Measurements from ENCODE around the gene HDLBP.
"Not testable (repeated sequence)": the region's sequence is repeated elsewhere in the genome, so short reads cannot be mapped to it uniquely, and the experiment has no call there.

Gene HDLBP

DNA sequence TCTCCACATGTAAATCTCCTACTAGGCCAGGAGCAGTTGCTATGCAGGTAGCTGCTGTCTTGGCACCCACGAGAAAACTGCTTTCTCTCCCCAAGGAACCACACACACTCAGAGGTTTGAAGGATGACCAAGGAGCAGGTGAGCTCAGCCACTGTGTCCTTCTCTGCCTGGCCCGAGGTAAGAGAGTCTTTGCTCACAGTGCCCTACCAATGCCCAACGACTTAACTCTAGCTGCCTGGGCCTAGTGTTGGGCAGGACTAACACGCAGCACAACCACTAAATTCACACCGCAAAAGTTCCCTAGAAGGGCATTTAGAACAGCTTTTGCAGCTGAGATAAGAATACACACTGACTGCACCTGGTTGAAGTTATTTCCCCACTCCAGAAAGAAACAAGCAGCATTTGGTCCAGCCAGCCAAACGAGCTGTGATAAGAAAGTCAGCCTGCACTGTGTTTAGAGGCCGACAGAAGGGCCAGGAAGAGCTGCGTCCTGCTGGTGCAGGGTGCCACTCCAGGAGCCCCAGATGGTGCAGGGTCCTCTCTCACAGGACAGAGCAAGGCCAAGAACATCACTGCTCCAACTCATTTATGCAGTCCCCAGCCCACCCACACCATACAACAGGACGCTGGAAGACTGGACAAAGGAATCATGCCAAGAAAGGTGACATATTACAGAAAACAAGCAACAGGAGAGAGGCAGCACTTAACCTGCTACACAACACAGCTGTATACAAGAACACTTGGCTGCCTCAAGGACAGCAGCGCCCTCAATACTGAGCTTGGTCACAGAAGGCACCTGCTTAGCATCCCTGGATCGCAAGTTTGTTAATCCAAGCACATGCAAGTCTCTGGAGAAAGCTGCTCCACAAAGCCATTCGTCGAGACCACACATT, 12.5 kb downstream of the HDLBP start:
- no peak for DNase-seq

- no peak for DNase-seq
Observed at GRCh38 chr2:241302083-241302482, 13.4 kb downstream of the HDLBP start.

DNA sequence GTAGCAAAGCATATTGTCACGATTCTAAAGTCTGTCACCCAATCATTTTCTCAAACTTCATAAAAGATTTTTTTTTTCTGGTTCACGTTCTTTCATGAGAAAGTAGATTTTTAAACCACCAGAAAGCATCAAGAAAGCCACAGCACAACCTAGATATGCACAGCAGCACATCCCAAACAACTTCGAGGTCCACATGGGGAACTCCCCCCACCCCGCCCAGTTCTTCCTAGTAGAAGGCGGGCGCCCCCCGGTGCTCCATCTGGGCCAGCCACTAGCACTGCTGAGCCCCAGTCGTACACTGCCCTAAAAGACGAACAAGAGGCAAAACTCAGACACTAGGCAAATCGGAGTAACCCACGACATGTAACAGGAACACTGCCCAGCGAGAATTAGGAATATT, 15.5 kb downstream of the HDLBP start:
- DNase-seq, result no peak

DNA sequence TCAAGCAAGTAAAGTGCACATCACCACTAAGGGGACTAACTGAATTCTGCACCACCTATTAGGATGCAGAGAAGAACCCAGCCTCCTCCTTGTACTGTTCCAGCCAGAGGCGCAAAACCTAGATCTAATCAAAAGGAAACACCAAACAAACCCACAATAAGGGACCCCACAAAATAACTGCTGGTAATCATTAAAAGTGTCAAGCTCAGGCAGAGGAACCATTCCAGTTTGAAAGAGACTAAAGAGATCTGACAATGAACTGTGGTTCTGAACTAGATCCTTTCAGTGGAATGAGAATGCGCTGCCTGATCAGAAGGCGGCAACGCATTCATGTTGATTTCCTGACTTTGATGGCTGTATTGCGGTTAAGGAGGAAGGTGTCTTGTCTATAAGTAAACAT, 16.8 kb downstream of the HDLBP start:
- no peak for DNase-seq

GRCh38 chr2:241296767-241297166, 18.7 kb downstream of the HDLBP start:
- DNase-seq, result no peak

- no peak for DNase-seq
Observed at GRCh38 chr2:241295326-241296095, 20.0 kb downstream of the HDLBP start.

DNA sequence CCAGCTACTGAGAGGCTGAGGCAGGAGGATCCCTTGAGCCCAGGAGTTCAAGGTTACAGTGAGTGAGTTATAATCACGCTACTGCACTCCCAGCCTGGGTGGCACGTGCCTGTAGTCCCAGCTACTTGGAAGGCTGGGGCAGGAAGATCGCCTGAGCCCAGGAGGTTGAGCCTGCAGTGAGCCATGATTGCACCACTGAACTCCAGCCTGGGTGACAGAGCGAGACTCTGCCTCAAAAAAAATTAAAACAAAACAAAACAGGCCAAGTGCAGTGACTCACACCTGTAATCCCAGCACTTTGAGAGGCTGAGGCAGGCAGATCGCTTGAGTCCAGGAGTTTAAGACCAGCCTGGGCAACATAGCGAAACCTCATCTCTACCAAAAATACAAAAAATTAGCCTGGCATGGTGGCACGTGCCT, 22.1 kb downstream of the HDLBP start:
- not testable (repeated sequence) for DNase-seq

GRCh38 chr2:241291977-241292376, 23.5 kb downstream of the HDLBP start:
- DNase-seq, result no peak

GRCh38 chr2:241291153-241291552, 24.3 kb downstream of the HDLBP start:
- DNase-seq, result no peak

DNA sequence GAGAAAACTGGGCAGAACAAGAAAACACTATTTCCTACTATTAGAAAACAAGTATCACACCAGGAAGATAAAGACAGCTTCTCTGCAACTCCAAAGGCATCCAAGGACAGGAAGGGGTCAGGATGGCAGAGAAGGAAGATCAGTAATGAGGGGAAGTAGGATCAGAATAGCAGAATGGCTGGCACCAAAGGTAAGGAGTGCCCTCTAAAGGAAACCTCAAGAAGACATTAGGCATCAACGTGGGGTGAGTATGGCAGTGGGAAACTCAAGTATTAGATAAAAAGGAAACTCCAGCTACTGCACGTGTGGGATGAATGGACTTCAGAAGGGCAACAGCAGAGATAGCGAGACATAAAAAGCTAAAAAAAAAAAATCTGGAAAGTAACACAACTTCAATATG, 25.9 kb downstream of the HDLBP start:
- DNase-seq, result no peak

DNA sequence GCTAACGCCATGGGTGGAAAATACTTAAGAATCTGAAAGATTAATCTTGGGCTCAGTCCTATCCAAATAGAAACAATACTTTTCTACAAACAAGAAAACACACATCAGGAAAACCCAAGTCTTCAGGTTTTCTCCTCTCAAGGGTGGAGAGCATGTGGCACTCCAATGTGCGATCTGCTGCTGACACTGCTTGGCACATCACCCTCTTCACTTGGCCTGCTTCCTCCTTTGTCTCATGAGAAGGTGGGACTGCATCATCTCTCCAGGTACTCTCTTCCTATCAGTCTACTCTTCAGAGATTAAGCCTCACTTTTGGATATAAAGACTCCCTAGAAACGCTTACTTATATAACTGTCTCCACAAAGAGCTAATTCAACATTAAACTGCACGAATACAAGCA, 26.4 kb downstream of the HDLBP start:
- DNase-seq, result no peak

DNA sequence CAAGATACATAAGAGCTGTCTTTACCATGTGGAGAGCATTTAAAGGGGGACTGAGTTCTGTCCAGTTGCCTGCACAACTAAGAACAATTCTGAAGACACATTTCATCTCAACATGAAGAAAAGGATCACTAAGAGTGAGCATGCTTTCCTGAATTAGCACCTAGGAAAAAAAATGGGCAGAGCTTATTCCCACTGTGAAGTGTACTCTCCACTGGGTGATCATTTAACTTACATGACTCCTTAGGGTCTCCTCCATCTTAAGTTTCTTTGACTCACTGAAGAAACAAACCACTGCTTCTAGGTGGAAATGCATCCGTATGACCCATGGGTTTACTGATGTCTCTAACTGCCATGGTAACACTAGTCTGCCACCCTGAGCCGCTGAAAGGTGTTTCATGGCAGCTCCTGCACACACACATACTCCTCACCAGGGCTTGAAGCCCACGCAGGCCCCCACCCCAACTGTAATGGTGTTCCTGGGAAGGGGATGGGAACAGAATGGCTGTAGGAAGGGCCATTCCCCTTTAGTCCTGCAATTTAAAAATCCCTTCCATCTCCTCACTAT, 27.1 kb downstream of the HDLBP start:
- DNase-seq, result no peak

DNA sequence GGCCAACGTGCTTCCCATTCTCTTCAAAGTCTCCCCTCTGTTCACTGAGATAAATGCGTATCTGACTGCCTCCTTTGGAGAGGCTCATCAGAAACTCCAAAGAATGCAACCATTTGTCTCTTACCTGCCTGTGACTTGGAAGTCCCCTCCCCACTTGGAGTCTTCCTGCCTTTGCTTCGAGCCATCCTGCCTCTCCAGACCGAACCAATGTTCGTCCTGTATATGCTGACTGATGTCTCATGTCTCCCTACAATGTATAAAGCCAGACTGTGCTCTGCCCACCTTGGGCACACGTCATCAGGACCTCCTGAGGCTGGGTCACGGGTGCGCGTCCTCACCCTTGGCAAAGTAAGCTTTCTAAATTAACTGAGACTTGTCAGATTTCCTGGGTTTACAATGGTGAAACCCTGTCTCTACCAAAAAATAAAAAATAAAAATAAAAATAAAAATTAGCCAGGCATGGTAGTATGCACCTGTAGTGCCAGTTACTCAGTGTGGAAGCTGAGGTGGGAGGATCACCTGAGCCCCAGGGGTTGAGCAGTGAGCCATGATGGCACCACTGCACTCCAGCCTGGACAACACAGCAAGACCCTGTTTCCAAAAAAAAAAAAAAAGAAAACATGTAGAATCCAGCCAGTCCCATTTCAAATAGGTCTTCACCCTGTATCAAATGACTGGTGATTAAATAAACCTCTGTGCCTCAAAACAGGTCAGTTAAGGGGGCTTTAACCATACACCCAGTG, 29.0 kb downstream of the HDLBP start:
- DNase-seq, result no peak

- DNase-seq, result no peak
Observed at GRCh38 chr2:241285596-241285995, 29.9 kb downstream of the HDLBP start.

DNA sequence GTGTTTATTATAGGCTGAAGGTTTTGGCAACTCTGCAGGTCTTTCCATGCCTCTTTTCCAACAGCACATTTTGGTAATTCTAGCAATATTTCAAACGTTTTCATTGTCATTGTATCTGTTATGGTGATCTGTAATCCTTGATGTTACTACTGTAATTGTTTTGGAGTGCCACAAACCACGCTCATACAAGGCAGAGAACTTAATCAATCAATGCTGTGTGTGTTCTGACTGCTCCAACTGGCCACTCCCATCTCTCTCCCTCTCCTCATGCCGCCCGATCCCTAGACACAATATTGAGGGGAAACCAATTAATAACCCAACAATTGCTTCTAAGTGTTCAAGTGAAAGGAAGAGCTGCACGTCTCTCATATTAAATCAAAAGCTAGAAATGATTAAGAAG, 32.9 kb downstream of the HDLBP start:
- no peak for DNase-seq

GRCh38 chr2:241280291-241280690, 35.2 kb downstream of the HDLBP start:
- no peak for DNase-seq

DNA sequence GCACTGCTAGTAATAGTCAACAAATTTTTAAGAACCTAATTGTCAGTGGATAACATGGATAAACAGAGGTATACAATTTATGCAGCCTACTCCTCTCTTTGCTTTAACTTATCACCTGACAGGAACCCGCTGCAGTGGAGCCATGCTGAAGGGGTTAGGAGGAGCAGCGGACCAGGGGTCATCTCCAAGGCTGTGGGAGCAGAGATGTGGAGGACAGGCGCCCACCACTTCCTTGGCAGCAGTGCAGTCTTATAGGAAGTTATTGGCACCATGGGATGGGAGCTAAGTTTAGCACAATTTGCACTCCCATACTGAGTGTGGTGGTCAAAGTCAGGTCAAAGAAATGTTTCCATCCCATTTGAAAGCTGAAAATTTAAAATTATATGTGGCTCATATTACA, 35.6 kb downstream of the HDLBP start:
- no peak for DNase-seq

DNA sequence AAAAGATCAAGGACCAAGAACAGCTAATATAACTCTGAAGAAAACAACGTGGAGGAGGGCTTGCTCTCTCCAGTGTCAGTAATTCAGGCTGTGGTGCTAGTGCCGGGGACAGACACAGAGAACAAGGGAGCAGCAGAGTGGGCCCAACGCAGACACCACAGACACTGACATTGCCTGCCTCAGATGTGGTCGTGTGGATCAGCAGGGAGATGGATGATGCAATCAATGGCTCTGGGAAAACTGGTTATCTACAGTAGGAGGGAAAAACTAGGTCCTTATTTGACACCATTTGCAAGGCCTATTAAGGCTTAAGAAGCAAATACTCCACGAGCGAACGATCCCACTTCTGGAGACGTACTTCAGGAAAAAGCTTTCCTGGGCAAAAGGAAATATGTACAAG, 36.1 kb downstream of the HDLBP start:
- DNase-seq, result no peak

- not testable (repeated sequence) for DNase-seq
Observed at GRCh38 chr2:241278306-241278705, 37.2 kb downstream of the HDLBP start.

- DNase-seq, result no peak
Observed at GRCh38 chr2:241275910-241276309, 39.6 kb downstream of the HDLBP start.

GRCh38 chr2:241275504-241275903, 40.0 kb downstream of the HDLBP start:
- no peak for DNase-seq

DNA sequence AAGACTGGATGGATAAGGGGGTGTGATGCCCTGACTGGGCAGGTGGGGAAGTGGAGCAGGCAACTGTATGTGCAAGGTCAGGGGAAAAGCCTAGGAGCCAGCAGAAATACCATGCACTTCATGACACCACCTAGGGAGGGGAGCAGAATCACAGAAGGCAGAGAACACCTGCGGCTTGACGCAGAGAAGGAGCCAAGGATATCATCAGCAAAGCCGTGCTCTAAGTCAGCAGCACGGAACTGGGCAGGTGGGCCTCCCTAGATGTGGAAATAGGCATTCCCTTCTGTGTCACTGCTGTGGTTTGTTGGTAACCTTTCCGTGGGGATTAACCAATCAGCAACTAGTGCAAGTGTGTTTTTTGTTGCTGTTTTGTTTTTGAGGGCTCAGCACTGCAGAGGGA, 41.3 kb downstream of the HDLBP start:
- DNase-seq, result no peak
